ENCODE data around the gene TRAF3IP3. TPM values are rescaled to one million over a fixed set of nuclear protein-coding genes. Genes with fewer than 3 reads are reported as not detected.

Gene TRAF3IP3
- under 0.01 TPM for total RNA-seq

- no peak for FAIRE-seq
- DNase-seq (ENCODE audit: low spot score in 2 of 2) = no peak
Observed at GRCh38 chr1:209755926-209756614, at the start of gene TRAF3IP3. TSS of gene TRAF3IP3 (plus strand) at chr1:209756053. CDS start at chr1:209760040, 3,987 bp downstream.

GRCh38 chr1:209706622-209707021 lies 49.2 kb upstream of the TRAF3IP3 start:
- DNase-seq (ENCODE audit: low spot score in 2 of 2) (no peak), FAIRE-seq (no peak)

DNA sequence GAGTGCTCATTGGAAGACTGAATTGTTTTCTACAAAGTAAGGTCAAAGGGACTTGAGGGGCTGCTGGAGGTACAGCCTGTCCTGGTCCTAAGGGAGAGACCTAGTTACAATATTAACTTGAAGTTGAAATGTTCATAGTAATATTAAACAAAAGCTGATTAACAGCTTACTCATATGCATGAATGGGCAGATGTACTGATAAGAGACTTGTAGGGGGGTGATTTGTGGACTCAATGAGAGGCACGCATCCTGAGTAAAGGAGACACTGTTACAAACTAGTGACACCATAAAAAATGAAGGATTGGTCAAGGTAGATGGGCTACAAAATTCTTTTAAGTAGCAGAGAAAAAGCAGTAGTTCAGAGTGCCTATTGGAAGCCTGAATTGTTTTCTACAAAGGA lies 48.5 kb upstream of the TRAF3IP3 start:
- no peak for FAIRE-seq

GRCh38 chr1:209708297-209708696 lies 47.6 kb upstream of the TRAF3IP3 start:
- DNase-seq (ENCODE audit: low spot score in 2 of 2) = no peak
- no peak for FAIRE-seq

More for the DNA sequence above, 48.5 kb upstream of the TRAF3IP3 start:
- no peak for DNase-seq (ENCODE audit: low spot score in 2 of 2)

DNA sequence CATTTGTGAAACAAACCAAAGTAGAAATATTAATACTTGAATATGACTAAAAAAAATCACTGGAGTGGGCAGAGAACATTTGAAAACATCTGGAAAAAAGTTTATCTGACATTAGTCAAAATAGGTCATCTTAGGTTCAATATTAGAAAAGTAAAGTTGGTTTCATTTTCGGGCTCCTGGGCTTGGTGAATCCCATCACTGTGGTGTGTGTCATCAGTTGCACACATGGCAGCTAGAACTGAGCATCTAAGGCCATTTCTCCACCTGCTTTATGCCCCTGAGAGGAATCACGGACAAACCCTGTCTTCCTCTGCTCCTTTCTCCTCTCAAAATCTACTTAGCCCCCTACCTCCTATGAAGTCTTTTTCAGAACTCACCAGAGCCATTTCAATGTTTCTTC lies 45.8 kb upstream of the TRAF3IP3 start:
- no peak for DNase-seq (ENCODE audit: low spot score in 2 of 2)
- no peak for FAIRE-seq

GRCh38 chr1:209710847-209711246 lies 45.0 kb upstream of the TRAF3IP3 start:
- FAIRE-seq = no peak
- DNase-seq (ENCODE audit: low spot score in 2 of 2) = no peak

DNA sequence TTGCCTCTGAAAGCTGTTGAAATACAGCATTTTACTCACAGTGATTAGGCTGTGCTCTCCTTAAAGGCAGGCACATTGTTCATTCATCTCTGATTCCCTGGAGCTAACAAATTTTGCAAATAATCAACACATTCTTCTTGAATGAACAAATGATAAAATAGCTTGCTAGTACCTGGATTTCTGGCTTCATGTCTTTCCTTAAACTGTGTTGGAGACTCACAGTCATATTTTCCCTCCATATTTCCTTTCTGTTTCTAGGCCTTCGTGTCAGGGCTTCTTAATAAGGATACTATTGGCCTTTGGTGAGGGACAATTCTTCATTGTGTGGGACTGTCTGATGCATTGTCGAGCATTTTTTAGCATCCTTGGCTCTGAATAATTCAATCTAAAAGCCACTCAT lies 41.5 kb upstream of the TRAF3IP3 start:
- DNase-seq (ENCODE audit: low spot score in 2 of 2) (no peak), FAIRE-seq (no peak)

GRCh38 chr1:209715314-209715713 lies 40.5 kb upstream of the TRAF3IP3 start:
- DNase-seq (ENCODE audit: low spot score in 2 of 2) (no peak), FAIRE-seq (no peak)

- DNase-seq (ENCODE audit: low spot score in 2 of 2) = no peak
- FAIRE-seq = no peak
Observed at GRCh38 chr1:209717818-209718217, 38.0 kb upstream of the TRAF3IP3 start.

DNA sequence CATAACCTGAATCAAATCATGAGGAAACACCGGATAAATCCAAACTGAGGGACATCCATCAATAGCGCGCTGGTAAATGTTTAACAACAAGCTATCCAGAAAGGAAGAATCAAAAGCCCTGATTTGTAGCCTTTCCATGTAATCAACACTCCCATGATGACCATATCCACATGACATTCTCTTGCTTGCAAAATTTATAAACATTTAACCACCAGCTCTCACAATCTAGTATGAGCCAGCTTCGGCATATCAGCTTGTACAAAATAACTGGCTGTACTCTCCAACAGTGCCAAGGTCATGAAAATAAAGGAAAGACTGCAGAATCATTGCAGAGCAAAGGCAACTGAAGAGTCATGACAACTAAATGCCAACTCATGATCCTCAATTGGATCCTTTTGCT lies 35.5 kb upstream of the TRAF3IP3 start:
- DNase-seq (ENCODE audit: low spot score in 2 of 2) = no peak
- no peak for FAIRE-seq

GRCh38 chr1:209720826-209721225 lies 35.0 kb upstream of the TRAF3IP3 start:
- FAIRE-seq (no peak), DNase-seq (ENCODE audit: low spot score in 2 of 2) (no peak)

GRCh38 chr1:209721323-209721722 lies 34.5 kb upstream of the TRAF3IP3 start:
- FAIRE-seq (no peak), DNase-seq (ENCODE audit: low spot score in 2 of 2) (no peak)

DNA sequence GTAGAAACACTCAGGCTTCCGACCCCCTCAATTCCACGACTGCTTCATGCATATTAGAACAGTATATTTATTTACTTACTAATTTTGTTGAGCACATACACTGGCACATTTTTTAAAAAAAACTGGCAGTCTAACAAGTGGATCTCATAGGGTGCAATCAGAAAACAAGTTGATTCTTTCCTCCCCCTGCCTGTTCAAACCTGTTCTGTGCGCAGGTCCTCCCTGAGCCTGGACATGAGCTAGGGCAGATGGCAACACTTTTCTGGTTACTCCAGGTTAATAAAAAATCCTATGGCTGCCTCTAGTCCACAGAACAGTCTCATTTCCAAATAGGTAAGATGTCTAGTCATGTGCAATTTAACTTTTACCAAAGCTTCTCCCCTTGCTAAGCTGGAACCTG lies 32.6 kb upstream of the TRAF3IP3 start:
- DNase-seq (ENCODE audit: low spot score in 2 of 2) (no peak), FAIRE-seq (no peak)

GRCh38 chr1:209723756-209724693 lies 31.8 kb upstream of the TRAF3IP3 start:
- FAIRE-seq = no peak
- DNase-seq (ENCODE audit: low spot score in 2 of 2) = no peak

DNA sequence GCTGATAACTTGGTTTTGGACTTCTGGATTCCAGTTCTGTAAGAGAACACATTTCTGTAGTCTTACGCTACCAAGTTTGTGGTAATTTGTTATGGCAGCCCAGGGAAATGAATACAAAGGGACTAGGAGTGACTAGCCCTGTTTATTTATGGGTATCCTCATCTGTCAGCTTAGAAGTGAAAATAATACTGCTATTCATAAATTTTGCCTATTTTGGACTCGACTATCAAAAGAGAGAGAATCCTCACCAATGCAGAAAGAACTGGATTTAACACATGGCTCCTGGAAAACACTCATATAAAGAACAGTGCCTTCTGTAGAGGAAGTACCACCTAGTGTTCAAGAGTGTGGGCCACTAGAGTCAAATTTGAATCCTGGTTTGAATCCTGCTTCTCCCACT lies 28.6 kb upstream of the TRAF3IP3 start:
- FAIRE-seq (no peak), DNase-seq (ENCODE audit: low spot score in 2 of 2) (no peak)

- no peak for FAIRE-seq
- DNase-seq (ENCODE audit: low spot score in 2 of 2) = no peak
Observed at GRCh38 chr1:209727785-209728184, 28.1 kb upstream of the TRAF3IP3 start.

GRCh38 chr1:209728466-209728865 lies 27.4 kb upstream of the TRAF3IP3 start:
- no peak for DNase-seq (ENCODE audit: low spot score in 2 of 2)
- FAIRE-seq = no peak

DNA sequence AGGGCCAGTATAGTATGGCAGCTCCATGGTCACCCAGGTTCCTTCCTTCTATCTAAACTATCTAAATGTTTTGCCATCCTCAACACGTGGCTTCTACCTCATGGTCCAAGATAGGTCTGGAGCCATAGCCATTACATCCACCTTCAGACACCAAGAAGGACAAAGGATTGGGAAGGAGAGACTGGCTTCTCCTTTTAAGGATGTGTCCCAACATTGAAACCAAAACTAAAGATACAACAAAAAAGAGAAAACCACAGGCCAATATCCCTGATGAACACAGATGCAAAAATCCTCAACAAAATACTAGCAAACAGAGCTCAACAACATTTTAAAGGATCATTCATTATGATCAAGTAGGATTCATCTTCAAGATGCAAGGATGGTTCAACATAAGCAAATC lies 26.4 kb upstream of the TRAF3IP3 start:
- no peak for FAIRE-seq
- no peak for DNase-seq (ENCODE audit: low spot score in 2 of 2)

DNA sequence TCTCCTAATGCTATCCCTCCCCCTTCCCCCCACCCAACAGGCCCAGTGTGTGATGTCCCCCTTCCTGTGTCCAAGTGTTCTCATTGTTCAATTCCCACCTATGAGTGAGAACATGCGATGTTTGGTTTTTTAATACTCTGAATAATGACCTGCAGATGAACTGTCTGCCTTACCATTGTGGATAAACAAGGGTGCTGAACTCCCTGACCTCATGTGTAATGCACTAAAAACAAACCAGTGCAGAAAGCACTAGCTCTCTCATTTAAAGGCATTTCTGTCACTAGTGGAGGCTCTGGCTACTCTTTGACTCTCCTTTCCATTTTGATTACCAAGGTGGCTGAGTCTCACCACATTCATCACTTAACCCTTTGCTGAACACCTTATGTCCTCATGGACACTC lies 23.1 kb upstream of the TRAF3IP3 start:
- FAIRE-seq (no peak), DNase-seq (ENCODE audit: low spot score in 2 of 2) (no peak)

DNA sequence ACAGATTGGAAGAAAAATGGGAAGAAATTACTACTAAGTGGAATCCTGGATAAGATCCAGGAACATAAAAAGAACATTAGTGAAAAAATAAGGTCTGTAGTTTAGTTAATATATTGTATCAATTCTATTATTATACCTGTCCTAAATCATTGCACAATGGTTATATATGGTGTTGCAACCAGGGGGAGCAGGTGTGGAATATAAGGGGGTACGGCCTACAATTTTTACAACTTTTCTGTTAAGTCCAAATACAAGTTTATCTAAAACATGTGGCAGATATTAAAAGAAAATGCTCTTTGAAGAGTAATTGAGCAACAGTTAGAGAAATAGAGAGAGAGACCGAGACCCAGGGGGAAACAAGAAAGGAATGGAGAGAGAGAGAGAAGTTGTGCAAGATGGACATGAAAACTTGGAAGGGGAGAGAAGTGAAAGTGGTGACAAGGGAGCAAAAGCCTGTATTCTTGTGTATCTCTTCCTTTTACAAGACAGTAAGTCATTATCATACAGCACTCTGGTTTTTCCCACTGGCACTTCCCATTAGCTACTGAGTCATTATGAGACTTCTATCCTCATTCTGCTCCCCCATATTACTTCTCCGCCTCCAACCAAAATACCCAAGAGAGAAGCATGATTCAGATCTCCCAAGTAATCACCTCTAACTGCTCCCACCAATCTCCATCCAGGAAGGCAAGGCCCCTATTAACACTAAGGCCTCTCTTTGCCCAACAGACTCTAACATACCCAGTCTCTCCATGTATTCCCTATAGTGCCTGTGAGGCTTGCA lies 22.3 kb upstream of the TRAF3IP3 start:
- no peak for DNase-seq (ENCODE audit: low spot score in 2 of 2)

More for the DNA sequence above, 22.3 kb upstream of the TRAF3IP3 start:
- FAIRE-seq = no peak

Measured in frontal cortex (tissue), 4 donors.